ENCODE data around the gene APMAP.

DNA sequence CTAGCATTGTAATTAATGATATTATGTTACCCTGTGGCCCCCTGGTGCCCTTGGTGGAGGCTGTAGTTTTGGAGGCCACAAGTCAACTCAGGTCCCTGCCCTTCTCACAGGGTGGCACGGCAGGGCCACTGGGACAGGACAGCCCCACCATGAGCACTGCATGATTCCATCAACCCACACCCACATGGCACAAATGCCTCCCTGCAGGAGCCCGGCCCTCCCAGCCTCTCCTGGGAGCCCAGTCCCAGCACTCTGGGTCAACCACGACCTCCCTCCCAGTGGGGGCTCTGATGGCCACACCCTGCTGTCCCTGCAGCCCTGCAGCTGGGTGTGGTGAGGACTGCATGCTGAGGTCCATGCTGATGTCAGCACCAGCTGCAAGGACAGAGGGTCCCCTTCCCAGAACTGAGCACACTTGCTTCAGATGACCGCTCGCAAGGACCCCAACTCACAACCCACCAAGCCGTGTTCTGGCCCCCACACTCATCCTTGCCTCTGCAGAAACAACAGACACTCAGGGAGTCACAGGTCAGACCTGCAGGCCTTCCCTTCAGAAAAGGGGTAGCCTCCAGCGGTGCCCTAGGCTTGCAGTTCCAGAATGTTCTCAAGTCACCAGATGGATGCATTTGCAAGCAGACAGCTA, 59.2 kb downstream of the APMAP start:
- TF ChIP-seq POLR2A (IDR thresholded peaks at IDR 0.05), result no peak
- no peak for TF ChIP-seq EP300 (IDR thresholded peaks at IDR 0.05)

Data from tibial nerve (tissue), 3 donors.